Osteocyte (in vitro differentiated cells): ENCODE measurements around the gene ASCL3. TPM values are rescaled to one million over a fixed set of nuclear protein-coding genes. Genes with fewer than 3 reads are reported as not detected.

Source experiments
- DNase-seq: peaks from one replicate; pipeline ENCODE4 v3.0.0; 2021; ENCODE audit warnings: mixed read lengths; ENCODE audit not compliant: unreplicated experiment; ENCODE audit errors: extremely low spot score
- H3K27ac Mint-ChIP-seq: one replicate; pipeline ENCODE4 v1.8.0; 2021; ENCODE audit warnings: mild to moderate bottlenecking, mixed read lengths; ENCODE audit not compliant: unreplicated experiment
- H3K27me3 Mint-ChIP-seq: one replicate; pipeline ENCODE4 v1.8.0; 2021; ENCODE audit warnings: mixed read lengths; ENCODE audit not compliant: unreplicated experiment
- H3K36me3 Mint-ChIP-seq: one replicate; pipeline ENCODE4 v1.8.0; 2021; ENCODE audit warnings: mixed read lengths; ENCODE audit not compliant: unreplicated experiment
- H3K4me1 Mint-ChIP-seq: one replicate; pipeline ENCODE4 v1.8.0; 2021; ENCODE audit warnings: mixed read lengths; ENCODE audit not compliant: unreplicated experiment
- H3K4me3 Mint-ChIP-seq: one replicate; pipeline ENCODE4 v1.8.0; 2021; ENCODE audit warnings: mild to moderate bottlenecking, moderate library complexity, mixed read lengths; ENCODE audit not compliant: unreplicated experiment
- H3K9me3 Mint-ChIP-seq: one replicate; pipeline ENCODE4 v1.8.0; 2021; ENCODE audit warnings: mixed read lengths; ENCODE audit not compliant: unreplicated experiment
- CTCF ChIP-seq: fragments of 200-600 bp; sonication (generic); IDR thresholded peaks from 2 replicates; pipeline ENCODE4 v1.5.0; 2021; ENCODE audit warnings: antibody characterized with exemption, mild to moderate bottlenecking, moderate library complexity
- total RNA-seq: library from RNA; stranded (reverse); gene quantifications from 2 replicates; pipeline ENCODE4 v1.2.1, GENCODE V29; 2021

ASCL3 gene
- total RNA-seq, 1 donor from 2014 or later = not detected

DNA sequence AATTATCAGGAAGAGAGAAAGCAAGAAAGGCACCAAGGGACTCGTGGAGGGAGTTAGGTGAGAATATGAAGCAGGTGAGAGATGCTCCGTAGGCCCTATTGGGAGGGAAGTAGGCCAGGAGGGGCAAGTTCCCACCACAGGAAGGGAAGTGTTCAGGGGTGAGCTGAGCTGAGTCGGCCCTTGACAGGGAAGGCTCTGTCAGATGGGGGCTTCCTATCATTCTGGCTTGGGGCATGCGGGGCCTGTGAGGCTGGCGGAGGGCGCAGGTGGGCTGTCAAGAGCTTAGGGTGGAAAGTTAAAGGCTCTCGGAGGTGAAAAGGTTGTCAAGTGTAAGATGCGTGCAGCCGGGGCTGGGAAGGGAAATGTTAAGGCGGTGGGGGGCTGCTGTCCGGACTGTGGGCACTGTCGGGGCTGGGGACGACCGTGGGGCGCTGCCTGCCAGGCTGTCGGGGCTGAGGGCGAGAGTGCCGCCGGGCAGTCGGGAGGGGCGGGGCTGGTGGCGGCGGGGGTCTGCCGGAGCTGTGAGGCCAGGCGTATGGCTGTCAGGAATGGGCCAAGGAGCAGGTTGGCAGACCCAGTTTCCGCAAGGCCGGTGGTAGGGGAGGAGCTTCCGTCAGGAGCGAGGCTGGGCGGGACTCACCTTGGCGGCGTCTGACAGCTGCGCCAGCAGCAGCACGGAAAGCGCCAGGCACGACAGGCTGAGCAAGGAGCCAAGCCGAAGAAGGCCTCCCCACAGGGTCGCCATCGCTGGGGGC is 20.9 kb upstream of the ASCL3 start:
- Mint-ChIP-seq H3K9me3 (no peaks in the 10 kb centered on the region), H3K4me1 (peaks cover 38% of the 10 kb centered on the region), H3K4me3 (peak overlapping the region; percentile 94), H3K27ac (peak overlapping the region; percentile 91), H3K36me3 (no peaks in the 10 kb centered on the region), H3K27me3 (no peaks in the 10 kb centered on the region)
- TF ChIP-seq CTCF = no peak
- DNase-seq = peak; percentile 87

- DNase-seq = no peak
- no peak for TF ChIP-seq CTCF
- peak overlapping the region; percentile 94 for H3K4me3 Mint-ChIP-seq
- no peaks in the 10 kb centered on the region for H3K36me3 Mint-ChIP-seq
- H3K27me3 Mint-ChIP-seq = no peaks in the 10 kb centered on the region
- H3K9me3 Mint-ChIP-seq = no peaks in the 10 kb centered on the region
- peak overlapping the region; percentile 91 for H3K27ac Mint-ChIP-seq
- H3K4me1 Mint-ChIP-seq = peaks cover 40% of the 10 kb centered on the region
Measured at GRCh38 chr11:8962841-8963240, 20.0 kb upstream of the ASCL3 start.

DNA sequence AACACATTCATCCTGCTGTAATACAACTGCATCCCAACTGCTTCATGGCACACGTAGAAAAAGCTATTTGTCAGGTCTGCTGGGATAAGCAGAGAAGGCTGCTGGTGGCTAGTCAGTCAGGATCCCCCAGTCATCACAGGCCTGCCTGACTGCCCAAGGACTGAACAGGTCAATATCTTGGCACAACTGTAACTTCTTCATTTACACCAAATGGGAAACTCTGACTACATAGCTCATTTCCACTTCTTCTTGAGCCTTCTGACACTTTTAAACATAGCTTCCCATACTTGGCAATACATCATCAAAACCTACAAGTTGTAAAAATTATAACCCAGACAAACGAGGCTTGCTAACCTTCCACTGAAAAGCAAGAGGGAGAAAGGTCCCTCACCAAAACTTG is 18.6 kb upstream of the ASCL3 start:
- H3K36me3 Mint-ChIP-seq = no peaks in the 10 kb centered on the region
- no peaks in the 10 kb centered on the region for H3K27me3 Mint-ChIP-seq

GRCh38 chr11:8959546-8960166 is 16.8 kb upstream of the ASCL3 start:
- H3K4me3 Mint-ChIP-seq = no peak overlapping the region

More for the DNA sequence above, 18.6 kb upstream of the ASCL3 start:
- H3K4me3 Mint-ChIP-seq = no peak overlapping the region
- H3K9me3 Mint-ChIP-seq = no peaks in the 10 kb centered on the region
- TF ChIP-seq CTCF = no peak
- no peak for DNase-seq
- H3K4me1 Mint-ChIP-seq = peaks cover 40% of the 10 kb centered on the region
- peak overlapping the region; percentile 19 for H3K27ac Mint-ChIP-seq

More at GRCh38 chr11:8959546-8960166, 16.8 kb upstream of the ASCL3 start:
- Mint-ChIP-seq H3K27me3 (no peaks in the 10 kb centered on the region), H3K4me1 (peaks cover 29% of the 10 kb centered on the region), H3K27ac (peak overlapping the region; percentile 45), H3K36me3 (peaks cover 3% of the 10 kb centered on the region), H3K9me3 (no peaks in the 10 kb centered on the region)
- no peak for DNase-seq
- peak; percentile 79 for TF ChIP-seq CTCF
